ENCODE measurements around the gene ST3GAL6.

ST3GAL6 gene

DNA sequence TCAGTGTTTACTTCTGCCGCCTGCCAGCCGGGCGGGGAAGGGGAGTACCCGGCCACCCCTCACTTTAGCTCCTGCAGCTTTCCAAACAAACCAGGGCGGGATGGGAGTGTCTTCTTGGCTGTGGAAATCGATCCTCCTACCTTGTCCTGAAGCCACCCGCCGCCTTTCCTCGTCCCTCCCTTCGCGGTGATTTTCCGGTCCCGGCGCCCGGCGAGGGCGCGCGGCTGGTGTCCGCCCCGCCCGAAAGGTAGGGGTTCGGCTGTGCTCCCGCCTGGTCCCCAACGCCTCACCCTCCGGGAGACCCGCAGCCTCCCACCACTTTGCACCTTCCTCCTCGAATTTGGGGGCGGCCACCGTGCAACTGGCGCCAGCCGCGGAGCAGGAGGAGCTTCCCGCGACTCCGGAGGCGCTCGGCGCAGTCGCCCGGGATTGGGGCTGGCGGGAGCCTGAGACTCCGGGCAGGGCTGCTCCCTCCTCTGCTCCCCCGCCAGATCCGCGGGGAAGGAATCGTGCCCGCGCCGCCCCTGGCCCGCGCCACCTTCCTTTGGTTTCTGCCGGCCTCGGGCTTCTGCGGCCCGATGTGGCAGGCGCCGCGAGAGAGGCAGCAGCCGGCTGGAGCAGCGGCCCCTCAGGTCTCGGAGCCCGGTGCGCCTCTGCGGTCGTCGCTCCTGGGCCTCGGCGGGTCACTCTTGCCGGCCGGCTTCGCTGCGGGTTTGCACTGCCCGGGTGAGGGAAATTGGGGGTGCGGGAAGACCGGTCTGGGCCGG, 30.7 kb upstream of the ST3GAL6 start:
- in situ Hi-C loops (cut with MboI; ENCODE audit: low sequenced_read_pairs, unreplicated experiment): no loop called here
- TF ChIP-seq, protein P1, sequence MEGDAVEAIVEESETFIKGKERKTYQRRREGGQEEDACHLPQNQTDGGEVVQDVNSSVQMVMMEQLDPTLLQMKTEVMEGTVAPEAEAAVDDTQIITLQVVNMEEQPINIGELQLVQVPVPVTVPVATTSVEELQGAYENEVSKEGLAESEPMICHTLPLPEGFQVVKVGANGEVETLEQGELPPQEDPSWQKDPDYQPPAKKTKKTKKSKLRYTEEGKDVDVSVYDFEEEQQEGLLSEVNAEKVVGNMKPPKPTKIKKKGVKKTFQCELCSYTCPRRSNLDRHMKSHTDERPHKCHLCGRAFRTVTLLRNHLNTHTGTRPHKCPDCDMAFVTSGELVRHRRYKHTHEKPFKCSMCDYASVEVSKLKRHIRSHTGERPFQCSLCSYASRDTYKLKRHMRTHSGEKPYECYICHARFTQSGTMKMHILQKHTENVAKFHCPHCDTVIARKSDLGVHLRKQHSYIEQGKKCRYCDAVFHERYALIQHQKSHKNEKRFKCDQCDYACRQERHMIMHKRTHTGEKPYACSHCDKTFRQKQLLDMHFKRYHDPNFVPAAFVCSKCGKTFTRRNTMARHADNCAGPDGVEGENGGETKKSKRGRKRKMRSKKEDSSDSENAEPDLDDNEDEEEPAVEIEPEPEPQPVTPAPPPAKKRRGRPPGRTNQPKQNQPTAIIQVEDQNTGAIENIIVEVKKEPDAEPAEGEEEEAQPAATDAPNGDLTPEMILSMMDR (IDR thresholded peaks at IDR 0.05; ENCODE audit: borderline replicate concordance, control extremely low read depth, extremely low read depth, insufficient read depth, missing control alignments): no peak
- DNase-seq (ENCODE audit: low spot score): peak; percentile 55

DNA sequence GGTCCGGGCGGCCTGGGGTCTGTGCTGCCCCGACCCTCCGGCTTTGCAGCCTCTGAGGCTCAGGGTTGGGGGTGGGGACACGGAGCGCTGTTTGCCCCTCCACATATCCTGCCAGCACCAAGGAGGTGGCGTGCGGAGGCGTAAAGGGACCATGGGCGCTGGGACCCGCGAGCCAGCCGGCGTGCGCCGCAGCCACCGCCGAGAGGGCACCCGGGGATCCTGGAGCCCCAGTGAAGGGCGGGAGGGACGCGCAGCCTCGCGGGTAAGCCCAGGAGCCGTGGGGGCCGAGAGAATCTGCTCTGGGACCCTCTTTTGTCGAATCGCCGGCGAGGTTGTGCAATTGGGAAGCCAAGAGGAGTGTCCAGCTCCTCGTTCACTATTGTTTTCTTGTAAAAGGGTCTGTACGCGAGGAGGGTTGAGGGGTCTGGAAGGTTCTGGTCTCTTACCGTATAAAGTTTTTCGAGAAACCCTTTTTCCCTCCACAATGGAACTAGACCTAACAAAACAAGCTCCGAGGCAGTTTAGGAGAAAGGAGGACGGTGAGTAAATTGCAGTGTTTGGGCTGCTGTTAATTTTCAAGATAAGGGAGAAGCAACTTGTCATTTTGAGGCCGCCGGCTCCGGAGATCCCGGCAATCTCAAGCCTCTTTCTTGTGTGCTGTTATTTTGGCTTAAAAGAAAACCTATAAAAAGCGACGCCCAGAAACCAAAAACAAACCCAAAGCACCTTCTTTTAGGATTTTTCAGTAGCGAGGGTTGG, 29.9 kb upstream of the ST3GAL6 start:
- TF ChIP-seq, protein P1 (IDR thresholded peaks at IDR 0.05; ENCODE audit: borderline replicate concordance, control extremely low read depth, extremely low read depth, insufficient read depth, missing control alignments): no peak
- DNase-seq (ENCODE audit: low spot score): peak; percentile 50
- in situ Hi-C loops (cut with MboI; ENCODE audit: low sequenced_read_pairs, unreplicated experiment): no loop called here

DNA sequence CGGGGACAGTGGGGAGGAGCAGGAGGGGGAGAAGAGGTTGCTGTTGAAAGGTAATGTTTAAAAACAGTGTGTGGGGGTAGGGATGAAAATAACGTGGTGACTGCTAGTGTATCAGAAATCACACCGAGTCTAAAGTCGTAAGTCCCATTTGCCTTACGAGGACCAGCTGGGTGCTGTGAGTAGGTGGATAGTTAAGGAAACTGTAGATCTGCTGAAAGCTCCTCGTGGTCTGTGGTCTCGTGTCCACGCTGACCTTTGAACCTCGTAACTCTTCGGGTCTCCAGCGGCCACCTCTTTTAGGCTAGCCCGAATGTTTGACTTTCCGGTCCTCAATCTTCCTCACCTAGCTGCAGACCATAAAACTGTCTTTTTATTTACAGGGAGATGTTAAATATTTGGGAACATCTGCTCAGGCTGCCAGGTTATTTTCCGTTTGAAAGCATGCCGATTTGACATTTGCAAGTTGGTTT, 29.3 kb upstream of the ST3GAL6 start:
- TF ChIP-seq, protein P1 (IDR thresholded peaks at IDR 0.05; ENCODE audit: borderline replicate concordance, control extremely low read depth, extremely low read depth, insufficient read depth, missing control alignments): no peak
- peak; percentile 66 for DNase-seq (ENCODE audit: low spot score)
- in situ Hi-C loops (cut with MboI; ENCODE audit: low sequenced_read_pairs, unreplicated experiment): no loop called here

DNA sequence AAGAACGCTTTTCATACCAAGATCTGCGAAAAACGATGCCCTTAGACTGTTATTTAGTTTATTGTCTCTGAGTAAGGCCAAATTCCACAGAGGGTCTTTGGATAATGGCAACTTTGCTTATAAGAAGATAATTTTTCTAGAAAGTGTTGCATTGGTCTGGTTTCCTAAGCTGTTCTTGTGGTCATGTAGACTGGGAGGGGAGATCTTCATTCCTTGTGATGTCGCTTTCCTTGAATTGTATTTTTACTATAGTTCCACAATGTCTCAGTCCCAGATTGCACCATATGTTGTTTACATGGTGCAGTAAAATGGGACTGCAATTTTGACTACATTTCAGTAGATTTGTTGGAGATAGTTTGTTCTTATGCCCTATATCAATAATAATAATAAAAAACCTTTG, 28.8 kb upstream of the ST3GAL6 start:
- in situ Hi-C loops (cut with MboI; ENCODE audit: low sequenced_read_pairs, unreplicated experiment): no loop called here
- DNase-seq (ENCODE audit: low spot score): no peak
- TF ChIP-seq, protein P1 (IDR thresholded peaks at IDR 0.05; ENCODE audit: borderline replicate concordance, control extremely low read depth, extremely low read depth, insufficient read depth, missing control alignments): no peak

DNA sequence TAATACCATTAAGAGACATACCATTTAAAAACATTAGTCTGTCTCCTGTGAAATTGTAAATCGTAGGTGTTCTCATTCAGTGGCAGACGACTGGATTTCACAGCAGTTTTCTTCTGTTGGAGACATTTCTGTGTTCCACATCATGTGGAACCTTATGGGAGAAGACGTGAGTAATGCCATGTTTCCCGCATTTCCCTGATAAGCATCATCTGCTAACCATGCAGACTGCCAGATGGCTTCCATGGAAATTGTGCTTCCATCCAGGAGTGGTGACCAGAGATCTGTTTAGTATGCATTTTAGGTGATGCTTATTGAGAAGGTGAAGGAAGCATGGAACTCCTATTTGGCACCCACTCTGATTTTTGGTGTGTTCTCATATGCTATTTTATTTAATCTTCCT, 28.4 kb upstream of the ST3GAL6 start:
- TF ChIP-seq, protein P1 (IDR thresholded peaks at IDR 0.05; ENCODE audit: borderline replicate concordance, control extremely low read depth, extremely low read depth, insufficient read depth, missing control alignments): no peak
- in situ Hi-C loops (cut with MboI; ENCODE audit: low sequenced_read_pairs, unreplicated experiment): no loop called here
- no peak for DNase-seq (ENCODE audit: low spot score)

DNA sequence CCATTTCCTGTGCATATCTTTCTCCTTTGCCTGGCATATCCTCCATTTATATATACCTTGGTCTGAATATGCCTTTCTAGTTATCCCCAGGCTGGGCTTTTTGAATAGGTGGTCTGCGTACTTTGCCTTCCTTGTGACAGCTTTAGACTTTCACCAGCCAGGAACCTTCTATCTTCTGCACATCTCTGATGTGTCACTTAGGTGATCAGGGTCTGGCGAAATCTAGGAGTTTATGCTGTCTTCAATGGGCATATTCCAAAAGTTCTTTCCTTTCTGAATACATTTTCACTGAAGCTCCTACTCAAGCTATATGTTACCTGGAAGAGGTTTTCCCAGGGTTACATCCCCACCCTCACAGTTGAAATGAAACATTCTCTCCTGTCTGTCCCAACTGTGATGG, 27.8 kb upstream of the ST3GAL6 start:
- in situ Hi-C loops (cut with MboI; ENCODE audit: low sequenced_read_pairs, unreplicated experiment): no loop called here
- TF ChIP-seq, protein P1 (IDR thresholded peaks at IDR 0.05; ENCODE audit: borderline replicate concordance, control extremely low read depth, extremely low read depth, insufficient read depth, missing control alignments): no peak
- no peak for DNase-seq (ENCODE audit: low spot score)

Measured in GM13976 (cell line).